ENCODE data around the gene UNC5C. TPM values are rescaled to one million over a fixed set of nuclear protein-coding genes. Genes with fewer than 3 reads are reported as not detected.
A peak's percentile ranks its signal among the peaks of the same experiment; 100 is the strongest.

Gene UNC5C
- total and polyA plus RNA-seq, 2 donors from 2014 or later: 0.84 to 3.1 TPM

DNA sequence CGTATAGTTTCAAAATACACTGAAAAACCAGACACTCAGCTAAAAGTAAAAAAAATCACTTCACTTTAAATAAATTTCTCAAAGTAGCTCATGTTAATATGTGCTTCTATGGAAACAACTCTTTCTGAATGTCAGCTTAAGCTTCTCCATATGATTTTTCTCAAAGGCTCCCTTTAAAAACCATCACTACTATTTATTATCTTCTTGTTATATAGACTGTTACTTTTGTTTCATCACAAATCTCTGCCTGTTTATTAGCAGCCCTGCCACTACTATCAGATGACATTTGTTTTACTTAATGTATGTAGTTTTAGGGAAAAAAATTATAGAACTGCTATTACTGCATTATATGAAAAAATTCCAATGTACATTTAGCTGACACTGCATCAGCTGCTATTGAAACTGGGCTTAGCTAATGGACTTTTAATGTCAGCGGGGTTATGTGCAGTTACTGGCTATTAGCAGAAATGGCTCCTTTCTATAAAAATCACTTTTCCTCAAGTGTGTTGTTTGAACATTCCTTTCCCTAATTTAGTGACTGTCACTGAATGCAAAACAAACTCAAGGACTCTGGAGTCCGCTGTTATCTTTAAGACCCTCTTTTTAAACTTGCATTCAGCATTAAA is 10.8 kb downstream of the UNC5C start:
- FAIRE-seq: no peak

DNA sequence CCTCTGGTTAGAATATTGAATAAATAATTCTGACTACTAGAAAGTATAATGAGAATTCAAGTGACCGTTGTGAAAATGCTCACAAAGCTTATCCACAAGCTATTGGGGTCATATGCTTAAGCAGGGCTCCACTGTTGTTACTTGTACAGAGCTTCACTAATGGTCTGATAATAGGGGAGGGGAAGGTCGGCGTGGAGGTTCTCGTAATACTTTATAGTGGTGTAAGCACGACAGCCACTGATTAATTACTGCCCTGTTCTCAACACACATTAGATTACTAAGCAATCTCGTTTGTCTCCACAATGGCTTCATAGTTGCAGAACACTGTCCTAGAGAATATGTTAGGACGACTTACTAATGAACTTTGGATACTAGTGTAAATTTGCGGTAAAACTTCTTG is 11.6 kb downstream of the UNC5C start:
- Histone ChIP-seq H3K36me3 (ENCODE audit: control insufficient read depth in 2 of 3, insufficient read depth in 3 of 3, low read length in 3 of 3) (no peaks in the 10 kb centered on the region), H3K9ac (ENCODE audit: low read length in 3 of 3) (no peak overlapping the region), H3K9me3 (ENCODE audit: control insufficient read depth in 2 of 3, insufficient read depth in 1 of 3, low read length in 3 of 3) (no peaks in the 10 kb centered on the region), H3K27me3 (ENCODE audit: control insufficient read depth, insufficient read depth, low read length) (no peaks in the 10 kb centered on the region), H3K27ac (ENCODE audit: low read depth in 2 of 2, low read length in 2 of 2) (no peak overlapping the region), H3K4me1 (ENCODE audit: control insufficient read depth in 2 of 3, insufficient read depth in 2 of 3, low read depth in 1 of 3, low read length in 3 of 3) (no peaks in the 10 kb centered on the region), H3K4me3 (ENCODE audit: low read length in 3 of 3) (peak overlapping the region in 1 of 3 donors; percentile 6)
- intact Hi-C loops (cut with DNase I): no loop called here
- TF ChIP-seq, protein P1, sequence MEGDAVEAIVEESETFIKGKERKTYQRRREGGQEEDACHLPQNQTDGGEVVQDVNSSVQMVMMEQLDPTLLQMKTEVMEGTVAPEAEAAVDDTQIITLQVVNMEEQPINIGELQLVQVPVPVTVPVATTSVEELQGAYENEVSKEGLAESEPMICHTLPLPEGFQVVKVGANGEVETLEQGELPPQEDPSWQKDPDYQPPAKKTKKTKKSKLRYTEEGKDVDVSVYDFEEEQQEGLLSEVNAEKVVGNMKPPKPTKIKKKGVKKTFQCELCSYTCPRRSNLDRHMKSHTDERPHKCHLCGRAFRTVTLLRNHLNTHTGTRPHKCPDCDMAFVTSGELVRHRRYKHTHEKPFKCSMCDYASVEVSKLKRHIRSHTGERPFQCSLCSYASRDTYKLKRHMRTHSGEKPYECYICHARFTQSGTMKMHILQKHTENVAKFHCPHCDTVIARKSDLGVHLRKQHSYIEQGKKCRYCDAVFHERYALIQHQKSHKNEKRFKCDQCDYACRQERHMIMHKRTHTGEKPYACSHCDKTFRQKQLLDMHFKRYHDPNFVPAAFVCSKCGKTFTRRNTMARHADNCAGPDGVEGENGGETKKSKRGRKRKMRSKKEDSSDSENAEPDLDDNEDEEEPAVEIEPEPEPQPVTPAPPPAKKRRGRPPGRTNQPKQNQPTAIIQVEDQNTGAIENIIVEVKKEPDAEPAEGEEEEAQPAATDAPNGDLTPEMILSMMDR (IDR thresholded peaks at IDR 0.05; ENCODE audit: borderline replicate concordance, extremely low read depth, insufficient read depth): no peak
- no peak for FAIRE-seq
- DNase-seq: peak in 2 of 5 donors; percentile 41 to 60

More for the DNA sequence above, 10.8 kb downstream of the UNC5C start:
- intact Hi-C loops (cut with DNase I): no loop called here
- no peak overlapping the region for H3K9ac ChIP-seq (ENCODE audit: low read length in 3 of 3)
- TF ChIP-seq, protein P1 (IDR thresholded peaks at IDR 0.05; ENCODE audit: borderline replicate concordance, extremely low read depth, insufficient read depth): no peak
- H3K27ac ChIP-seq (ENCODE audit: low read depth in 2 of 2, low read length in 2 of 2): no peak overlapping the region
- H3K27me3 ChIP-seq (ENCODE audit: control insufficient read depth, insufficient read depth, low read length): no peaks in the 10 kb centered on the region
- H3K4me3 ChIP-seq (ENCODE audit: low read length in 3 of 3): no peak overlapping the region
- H3K9me3 ChIP-seq (ENCODE audit: control insufficient read depth in 2 of 3, insufficient read depth in 1 of 3, low read length in 3 of 3): no peaks in the 10 kb centered on the region
- no peaks in the 10 kb centered on the region for H3K4me1 ChIP-seq (ENCODE audit: control insufficient read depth in 2 of 3, insufficient read depth in 2 of 3, low read depth in 1 of 3, low read length in 3 of 3)
- no peaks in the 10 kb centered on the region for H3K36me3 ChIP-seq (ENCODE audit: control insufficient read depth in 2 of 3, insufficient read depth in 3 of 3, low read length in 3 of 3)
- peak in 1 of 5 donors; percentile 36 for DNase-seq

DNA sequence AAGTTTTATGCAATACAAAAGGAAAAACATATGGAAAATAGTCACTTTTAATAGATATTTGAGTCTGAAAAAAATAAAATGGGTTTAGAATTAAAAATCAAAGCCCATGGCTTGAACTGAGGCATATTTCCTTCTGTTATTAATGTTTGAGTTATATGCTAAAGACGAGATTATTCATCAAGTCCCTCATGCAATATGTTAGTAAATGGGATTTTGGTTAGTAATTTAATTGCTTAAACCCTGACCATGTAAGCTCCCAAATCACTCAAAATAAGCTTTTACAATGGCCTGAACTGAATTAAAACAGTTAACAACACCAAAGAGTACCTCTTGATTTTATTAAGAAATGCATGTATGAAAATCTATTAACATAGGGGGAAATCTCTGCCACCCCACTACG is 12.1 kb downstream of the UNC5C start:
- Histone ChIP-seq H3K36me3 (ENCODE audit: control insufficient read depth in 2 of 3, insufficient read depth in 3 of 3, low read length in 3 of 3) (no peaks in the 10 kb centered on the region), H3K4me1 (ENCODE audit: control insufficient read depth in 2 of 3, insufficient read depth in 2 of 3, low read depth in 1 of 3, low read length in 3 of 3) (no peaks in the 10 kb centered on the region), H3K27me3 (ENCODE audit: control insufficient read depth, insufficient read depth, low read length) (no peaks in the 10 kb centered on the region), H3K9ac (ENCODE audit: low read length in 3 of 3) (no peak overlapping the region), H3K4me3 (ENCODE audit: low read length in 3 of 3) (no peak overlapping the region), H3K27ac (ENCODE audit: low read depth in 2 of 2, low read length in 2 of 2) (no peak overlapping the region), H3K9me3 (ENCODE audit: control insufficient read depth in 2 of 3, insufficient read depth in 1 of 3, low read length in 3 of 3) (no peaks in the 10 kb centered on the region)
- TF ChIP-seq, protein P1 (IDR thresholded peaks at IDR 0.05; ENCODE audit: borderline replicate concordance, extremely low read depth, insufficient read depth): no peak
- FAIRE-seq (no peak), DNase-seq (no peak)
- intact Hi-C loops (cut with DNase I): no loop called here

DNA sequence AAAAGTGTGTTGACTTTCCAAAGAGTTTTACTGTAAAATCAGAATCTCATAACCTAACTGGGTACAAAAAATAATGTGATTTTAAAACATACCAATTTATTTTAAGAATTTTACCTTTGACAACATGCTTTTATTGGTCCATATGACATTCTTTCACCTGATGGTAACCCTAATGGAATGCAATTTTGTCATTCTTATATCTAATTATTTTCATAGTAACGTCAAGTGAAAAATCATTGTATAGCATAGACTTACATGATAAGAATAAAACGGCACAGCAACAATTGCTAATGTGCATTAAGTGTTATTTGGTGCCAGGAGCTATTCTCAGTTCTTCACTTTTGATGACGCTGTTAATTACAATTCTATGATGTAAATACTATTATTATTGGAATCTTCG is 13.6 kb downstream of the UNC5C start:
- intact Hi-C loops (cut with DNase I): no loop called here
- Histone ChIP-seq H3K4me3 (ENCODE audit: low read length in 3 of 3) (no peak overlapping the region), H3K27me3 (ENCODE audit: control insufficient read depth, insufficient read depth, low read length) (no peaks in the 10 kb centered on the region), H3K27ac (ENCODE audit: low read depth in 2 of 2, low read length in 2 of 2) (no peak overlapping the region), H3K4me1 (ENCODE audit: control insufficient read depth in 2 of 3, insufficient read depth in 2 of 3, low read depth in 1 of 3, low read length in 3 of 3) (no peaks in the 10 kb centered on the region), H3K36me3 (ENCODE audit: control insufficient read depth in 2 of 3, insufficient read depth in 3 of 3, low read length in 3 of 3) (no peaks in the 10 kb centered on the region), H3K9ac (ENCODE audit: low read length in 3 of 3) (no peak overlapping the region), H3K9me3 (ENCODE audit: control insufficient read depth in 2 of 3, insufficient read depth in 1 of 3, low read length in 3 of 3) (no peaks in the 10 kb centered on the region)
- FAIRE-seq (no peak), DNase-seq (no peak)
- TF ChIP-seq, protein P1 (IDR thresholded peaks at IDR 0.05; ENCODE audit: borderline replicate concordance, extremely low read depth, insufficient read depth): no peak
